H9 (cell line): ENCODE measurements around the gene MRPS23. TPM values are rescaled to one million over a fixed set of nuclear protein-coding genes. Genes with fewer than 3 reads are reported as not detected.

ENCODE experiments used
- DNase-seq: peaks from one replicate; pipeline ENCODE4 v3.0.0-alpha.2; 2017
- H2AFZ ChIP-seq: one replicate; pipeline ENCODE4 v1.6.1; 2013; ENCODE audit warnings: mild to moderate bottlenecking, low read length, control low read depth, moderate library complexity
- H2AK5ac ChIP-seq: 2 replicates; pipeline ENCODE4 v1.6.1; 2013; ENCODE audit warnings: low read length, control low read depth, mixed read lengths; ENCODE audit not compliant: insufficient read length
- H2BK120ac ChIP-seq: one replicate; pipeline ENCODE4 v1.6.1; 2013; ENCODE audit warnings: low read depth, mild to moderate bottlenecking, low read length, control low read depth, inconsistent platforms; ENCODE audit not compliant: poor library complexity, severe bottlenecking
- H2BK12ac ChIP-seq: 2 replicates; pipeline ENCODE4 v1.6.1; 2013; ENCODE audit warnings: low read length, control low read depth, mixed read lengths, low read depth; ENCODE audit not compliant: insufficient read length
- H2BK15ac ChIP-seq: 2 replicates; pipeline ENCODE4 v1.6.1; 2013; ENCODE audit warnings: low read depth, low read length, control low read depth
- H2BK20ac ChIP-seq: one replicate; pipeline ENCODE4 v1.6.1; 2013; ENCODE audit warnings: low read depth, mild to moderate bottlenecking, low read length, control low read depth, inconsistent platforms; ENCODE audit not compliant: poor library complexity, severe bottlenecking
- H2BK5ac ChIP-seq: 2 replicates; pipeline ENCODE4 v1.6.1; 2013; ENCODE audit warnings: low read length, control low read depth, mixed read lengths; ENCODE audit not compliant: insufficient read length
- H3K14ac ChIP-seq: 2 replicates; pipeline ENCODE4 v1.6.1; 2013; ENCODE audit warnings: low read length, control low read depth; ENCODE audit not compliant: insufficient read depth
- H3K18ac ChIP-seq: 2 replicates; pipeline ENCODE4 v1.6.1; 2013; ENCODE audit warnings: low read depth, mild to moderate bottlenecking, mixed read lengths, low read length, control low read depth; ENCODE audit not compliant: insufficient read length
- H3K23ac ChIP-seq: 2 replicates; pipeline ENCODE4 v1.6.1; 2013; ENCODE audit warnings: low read length, control low read depth, mixed read lengths, low read depth; ENCODE audit not compliant: insufficient read length
- H3K23me2 ChIP-seq: 2 replicates; pipeline ENCODE4 v1.6.1; 2013; ENCODE audit warnings: low read depth, mild to moderate bottlenecking, mixed read lengths, low read length, control low read depth; ENCODE audit not compliant: insufficient read length, poor library complexity, severe bottlenecking
- H3K27ac ChIP-seq: 2 replicates; pipeline ENCODE4 v1.5.1; 2013; ENCODE audit warnings: low read length, control low read depth, mixed read lengths, low read depth; ENCODE audit not compliant: insufficient read length
- H3K27me3 ChIP-seq: 2 replicates; pipeline ENCODE4 v1.6.1; 2013; ENCODE audit warnings: low read length, control low read depth, inconsistent platforms; ENCODE audit not compliant: insufficient read depth
- H3K4ac ChIP-seq: 2 replicates; pipeline ENCODE4 v1.6.1; 2013; ENCODE audit warnings: low read depth, mild to moderate bottlenecking, control low read depth, inconsistent platforms, low read length, moderate library complexity
- H3K4me1 ChIP-seq: 2 replicates; pipeline ENCODE4 v1.6.1; 2013; ENCODE audit warnings: low read length, control low read depth, inconsistent platforms; ENCODE audit not compliant: insufficient read depth
- H3K4me2 ChIP-seq: 2 replicates; pipeline ENCODE4 v1.6.1; 2013; ENCODE audit warnings: low read length, control low read depth, mixed read lengths; ENCODE audit not compliant: insufficient read length, insufficient read depth
- H3K56ac ChIP-seq: 2 replicates; pipeline ENCODE4 v1.6.1; 2013; ENCODE audit warnings: low read depth, mild to moderate bottlenecking, mixed read lengths, low read length, control low read depth; ENCODE audit not compliant: insufficient read length
- H3K79me1 ChIP-seq: 2 replicates; pipeline ENCODE4 v1.6.1; 2013; ENCODE audit warnings: low read depth, mild to moderate bottlenecking, moderate library complexity, low read length, control low read depth, inconsistent platforms; ENCODE audit not compliant: insufficient read depth, poor library complexity, severe bottlenecking
- H3K79me2 ChIP-seq: 2 replicates; pipeline ENCODE4 v1.6.1; 2013; ENCODE audit warnings: low read length, control low read depth, inconsistent platforms; ENCODE audit not compliant: insufficient read depth
- H3K9ac ChIP-seq: 2 replicates; pipeline ENCODE4 v1.6.1; 2013; ENCODE audit warnings: low read length, control low read depth, mixed read lengths; ENCODE audit not compliant: insufficient read length; ENCODE audit errors: extremely low read depth
- H3K9me3 ChIP-seq: one replicate; pipeline ENCODE4 v1.6.1; 2013; ENCODE audit warnings: low read depth, low read length, inconsistent platforms; ENCODE audit not compliant: control insufficient read depth
- H3T11ph ChIP-seq: one replicate; pipeline ENCODE4 v1.6.1; 2013; ENCODE audit warnings: mild to moderate bottlenecking, low read length, control low read depth, inconsistent platforms
- H4K20me1 ChIP-seq: one replicate; pipeline ENCODE4 v1.6.1; 2013; ENCODE audit not compliant: control insufficient read depth, insufficient read length, insufficient read depth
- H4K5ac ChIP-seq: 2 replicates; pipeline ENCODE4 v1.6.1; 2013; ENCODE audit warnings: low read depth, mild to moderate bottlenecking, mixed read lengths, low read length, control low read depth; ENCODE audit not compliant: insufficient read length
- H4K8ac ChIP-seq: replicated peaks from 2 replicates; pipeline ENCODE4 v1.6.1; 2013; ENCODE audit warnings: low read length, control low read depth, mixed read lengths, low read depth; ENCODE audit not compliant: insufficient read length
- H4K91ac ChIP-seq: 2 replicates; pipeline ENCODE4 v1.6.1; 2013; ENCODE audit warnings: low read depth, mild to moderate bottlenecking, moderate library complexity, mixed read lengths, low read length, control low read depth; ENCODE audit not compliant: insufficient read length
- H3K27ac Mint-ChIP-seq, 3 experiments: 2 replicates in 2 of 3; 3 replicates in 1 of 3; pipeline ENCODE4 v1.8.0; 2020 to 2021; ENCODE audit warnings: mixed read lengths in 3 of 3, mild to moderate bottlenecking in 1 of 3, moderate library complexity in 1 of 3
- H3K27me3 Mint-ChIP-seq: 2 replicates; pipeline ENCODE4 v1.8.0; 2021; ENCODE audit warnings: low read depth, mild to moderate bottlenecking, moderate library complexity, mixed read lengths
- H3K36me3 Mint-ChIP-seq, 3 experiments: 2 replicates in 2 of 3; 3 replicates in 1 of 3; pipeline ENCODE4 v1.8.0; 2020 to 2021; ENCODE audit warnings: low read depth in 3 of 3, mixed read lengths in 3 of 3; ENCODE audit not compliant: insufficient read depth in 1 of 3
- H3K4me1 Mint-ChIP-seq, 2 experiments: 2 replicates each; pipeline ENCODE4 v1.8.0; 2020; ENCODE audit warnings: mixed read lengths in 2 of 2
- H3K4me3 Mint-ChIP-seq, 2 experiments: 2 replicates in 1 of 2; 3 replicates in 1 of 2; pipeline ENCODE4 v1.8.0; 2020 to 2021; ENCODE audit warnings: mild to moderate bottlenecking in 2 of 2, mixed read lengths in 2 of 2, moderate library complexity in 1 of 2
- H3K9me3 Mint-ChIP-seq, 2 experiments: 2 replicates in 1 of 2; 3 replicates in 1 of 2; pipeline ENCODE4 v1.8.0; 2020; ENCODE audit warnings: mild to moderate bottlenecking in 2 of 2, mixed read lengths in 2 of 2, moderate library complexity in 1 of 2
- WGBS: extraction: QIAGEN DNeasy Blood & Tissue Kit; methylation state at CpG from one replicate; pipeline ENCODE4 v1.1.7; 2013; ENCODE audit warnings: missing lambda C conversion rate, low lambda C conversion rate, mixed read lengths; ENCODE audit not compliant: insufficient read length; ENCODE audit errors: extremely low coverage; 5-methylcytosine and 5-hydroxymethylcytosine counted together
- total RNA-seq: library from RNA; stranded (reverse); gene quantifications from 2 replicates; pipeline ENCODE4 v1.2.1, GENCODE V29; 2021
- TF ChIP-seq, protein P1 (sequence below): fragments of 200-600 bp; sonication (generic); conservative IDR thresholded peaks from 3 replicates; pipeline ENCODE4 v1.8.0; 2021; ENCODE audit warnings: antibody characterized with exemption, mild to moderate bottlenecking

The MRPS23 gene
- total RNA-seq, 1 experiment from 2014 or later, result 62.0 TPM

DNA sequence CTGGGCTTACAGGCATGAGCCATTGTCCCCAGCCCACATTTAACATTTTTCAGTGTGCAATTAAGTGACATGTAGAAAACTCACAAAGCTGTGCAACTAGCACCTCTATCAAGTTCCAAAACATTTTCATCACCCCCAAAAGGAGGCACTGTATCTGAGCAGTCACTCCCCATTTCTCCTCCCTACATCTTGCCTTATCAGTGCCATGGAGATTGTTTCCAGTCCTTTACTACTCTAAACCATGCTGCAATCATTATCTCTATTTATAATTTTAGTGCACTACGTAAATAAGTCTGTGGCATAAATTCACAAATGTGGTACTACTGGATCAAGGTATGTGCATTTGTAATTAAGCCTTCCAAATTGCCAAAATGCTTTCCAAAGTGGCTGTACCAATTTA is 7.6 kb downstream of the MRPS23 start:
- Histone ChIP-seq H3K14ac (no peak overlapping the region), H3K23ac (no peak overlapping the region), H4K8ac (no peak overlapping the region), H3K4ac (no peak overlapping the region), H4K91ac (no peak overlapping the region), H3K4me2 (no peak overlapping the region), H2BK15ac (no peak overlapping the region), H3K4me1 (no peaks in the 10 kb centered on the region), H3K79me2 (no peaks in the 10 kb centered on the region), H2BK120ac (no peak overlapping the region), H3K27ac (no peak overlapping the region), H3K27me3 (no peaks in the 10 kb centered on the region), H3K79me1 (no peaks in the 10 kb centered on the region), H4K20me1 (no peaks in the 10 kb centered on the region), H3K56ac (no peak overlapping the region), H2BK5ac (no peak overlapping the region), H3K23me2 (no peaks in the 10 kb centered on the region), H3T11ph (no peak overlapping the region), H3K18ac (no peak overlapping the region), H2AFZ (no peak overlapping the region), H2BK12ac (no peak overlapping the region), H3K9ac (no peak overlapping the region), H4K5ac (no peak overlapping the region), H3K9me3 (no peaks in the 10 kb centered on the region), H2BK20ac (no peak overlapping the region), H2AK5ac (no peak overlapping the region)
- no peak for DNase-seq
- TF ChIP-seq, protein P1, sequence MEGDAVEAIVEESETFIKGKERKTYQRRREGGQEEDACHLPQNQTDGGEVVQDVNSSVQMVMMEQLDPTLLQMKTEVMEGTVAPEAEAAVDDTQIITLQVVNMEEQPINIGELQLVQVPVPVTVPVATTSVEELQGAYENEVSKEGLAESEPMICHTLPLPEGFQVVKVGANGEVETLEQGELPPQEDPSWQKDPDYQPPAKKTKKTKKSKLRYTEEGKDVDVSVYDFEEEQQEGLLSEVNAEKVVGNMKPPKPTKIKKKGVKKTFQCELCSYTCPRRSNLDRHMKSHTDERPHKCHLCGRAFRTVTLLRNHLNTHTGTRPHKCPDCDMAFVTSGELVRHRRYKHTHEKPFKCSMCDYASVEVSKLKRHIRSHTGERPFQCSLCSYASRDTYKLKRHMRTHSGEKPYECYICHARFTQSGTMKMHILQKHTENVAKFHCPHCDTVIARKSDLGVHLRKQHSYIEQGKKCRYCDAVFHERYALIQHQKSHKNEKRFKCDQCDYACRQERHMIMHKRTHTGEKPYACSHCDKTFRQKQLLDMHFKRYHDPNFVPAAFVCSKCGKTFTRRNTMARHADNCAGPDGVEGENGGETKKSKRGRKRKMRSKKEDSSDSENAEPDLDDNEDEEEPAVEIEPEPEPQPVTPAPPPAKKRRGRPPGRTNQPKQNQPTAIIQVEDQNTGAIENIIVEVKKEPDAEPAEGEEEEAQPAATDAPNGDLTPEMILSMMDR, result no peak
- no peak overlapping the region; a peak in 1 of 7 replicates for H3K27ac Mint-ChIP-seq
- H3K4me1 Mint-ChIP-seq, result no peaks in the 10 kb centered on the region
- H3K36me3 Mint-ChIP-seq, result peaks cover 16 to 48% (median 37%) of the 10 kb centered on the region in 3 experiments; a peak in 6 of 7 replicates
- H3K4me3 Mint-ChIP-seq, result no peak overlapping the region
- no peaks in the 10 kb centered on the region for H3K9me3 Mint-ChIP-seq
- H3K27me3 Mint-ChIP-seq, result no peaks in the 10 kb centered on the region
- no CpG with 5 or more reads among the region's 1 CpG for WGBS
